Measurements from ENCODE around the gene CELF2.

CELF2 gene

GRCh38 chr10:11017570-11018431 lies at the start of gene CELF2:
CELF2 (plus strand) TSS chr10:11017872; CDS start chr10:11018090, 218 bp downstream.
- no peaks in the 10 kb centered on the region for H3K36me3 ChIP-seq (ENCODE audit: control insufficient read depth, insufficient read depth, low read length)
- H2AFZ ChIP-seq: peak within 1 kb of the TSS; percentile 88
- no peaks in the 10 kb centered on the region for H3K9me3 ChIP-seq (ENCODE audit: control insufficient read depth, low read length)
- H3K4me3 ChIP-seq (ENCODE audit: low read depth, low read length): peak within 1 kb of the TSS; percentile 60
- no peak within 1 kb of the TSS for H3K27ac ChIP-seq
- H3K9ac ChIP-seq: no peak within 1 kb of the TSS
- H3K79me2 ChIP-seq: no peaks in the 10 kb centered on the region
- no peaks in the 10 kb centered on the region for H3K27me3 ChIP-seq (ENCODE audit: control insufficient read depth, insufficient read depth, low read length)
- H3K4me1 ChIP-seq: peaks cover 3% of the 10 kb centered on the region
- H3K4me2 ChIP-seq (ENCODE audit: low read length): peak within 1 kb of the TSS; percentile 85
- TF ChIP-seq CTCF (IDR thresholded peaks at IDR 0.05): no peak

GRCh38 chr10:10968257-10968588 lies 49.4 kb upstream of the CELF2 start:
- H3K36me3 ChIP-seq (ENCODE audit: control insufficient read depth, insufficient read depth, low read length): no peaks in the 10 kb centered on the region
- H3K9ac ChIP-seq: no peak overlapping the region
- no peaks in the 10 kb centered on the region for H3K79me2 ChIP-seq
- no peak overlapping the region for H3K4me2 ChIP-seq (ENCODE audit: low read length)
- H3K27me3 ChIP-seq (ENCODE audit: control insufficient read depth, insufficient read depth, low read length): no peaks in the 10 kb centered on the region
- H3K4me3 ChIP-seq (ENCODE audit: low read depth, low read length): no peak overlapping the region
- no peak for TF ChIP-seq CTCF (IDR thresholded peaks at IDR 0.05)
- H2AFZ ChIP-seq: no peak overlapping the region
- no peak overlapping the region for H3K27ac ChIP-seq
- no peaks in the 10 kb centered on the region for H3K4me1 ChIP-seq
- no peaks in the 10 kb centered on the region for H3K9me3 ChIP-seq (ENCODE audit: control insufficient read depth, low read length)

- Histone ChIP-seq H3K79me2 (no peaks in the 10 kb centered on the region), H3K36me3 (ENCODE audit: control insufficient read depth, insufficient read depth, low read length) (no peaks in the 10 kb centered on the region), H3K9ac (no peak overlapping the region), H3K4me3 (ENCODE audit: low read depth, low read length) (no peak overlapping the region), H3K27ac (no peak overlapping the region), H2AFZ (no peak overlapping the region), H3K4me1 (no peaks in the 10 kb centered on the region), H3K27me3 (ENCODE audit: control insufficient read depth, insufficient read depth, low read length) (no peaks in the 10 kb centered on the region), H3K9me3 (ENCODE audit: control insufficient read depth, low read length) (no peaks in the 10 kb centered on the region), H3K4me2 (ENCODE audit: low read length) (no peak overlapping the region)
- no peak for TF ChIP-seq CTCF (IDR thresholded peaks at IDR 0.05)
These were observed 44.4 kb upstream of the CELF2 start for GRCh38 chr10:10973310-10973709.

GRCh38 chr10:10975647-10976046 lies 42.0 kb upstream of the CELF2 start:
- Histone ChIP-seq H3K4me2 (ENCODE audit: low read length) (no peak overlapping the region), H3K27me3 (ENCODE audit: control insufficient read depth, insufficient read depth, low read length) (no peaks in the 10 kb centered on the region), H2AFZ (no peak overlapping the region), H3K36me3 (ENCODE audit: control insufficient read depth, insufficient read depth, low read length) (no peaks in the 10 kb centered on the region), H3K27ac (no peak overlapping the region), H3K79me2 (no peaks in the 10 kb centered on the region), H3K9ac (no peak overlapping the region), H3K4me1 (no peaks in the 10 kb centered on the region), H3K9me3 (ENCODE audit: control insufficient read depth, low read length) (no peaks in the 10 kb centered on the region), H3K4me3 (ENCODE audit: low read depth, low read length) (no peak overlapping the region)
- no peak for TF ChIP-seq CTCF (IDR thresholded peaks at IDR 0.05)

GRCh38 chr10:10976652-10977051 lies 41.0 kb upstream of the CELF2 start:
- Histone ChIP-seq H3K4me3 (ENCODE audit: low read depth, low read length) (no peak overlapping the region), H3K36me3 (ENCODE audit: control insufficient read depth, insufficient read depth, low read length) (no peaks in the 10 kb centered on the region), H2AFZ (no peak overlapping the region), H3K9ac (no peak overlapping the region), H3K4me2 (ENCODE audit: low read length) (no peak overlapping the region), H3K27ac (no peak overlapping the region), H3K27me3 (ENCODE audit: control insufficient read depth, insufficient read depth, low read length) (no peaks in the 10 kb centered on the region), H3K4me1 (no peaks in the 10 kb centered on the region), H3K79me2 (no peaks in the 10 kb centered on the region), H3K9me3 (ENCODE audit: control insufficient read depth, low read length) (no peaks in the 10 kb centered on the region)
- no peak for TF ChIP-seq CTCF (IDR thresholded peaks at IDR 0.05)

Data from parathyroid adenoma (tissue), 2 donors.